Measurements from ENCODE around the gene DDX24. TPM values are rescaled to one million over a fixed set of nuclear protein-coding genes. Genes with fewer than 3 reads are reported as not detected.

Gene DDX24
- total and polyA plus RNA-seq, 5 experiments from 2014 or later = 185 to 319 (median 274) TPM

- DNase-seq = no peak
- Mint-ChIP-seq H3K27ac (no peak overlapping the region), H3K36me3 (no peaks in the 10 kb centered on the region), H3K27me3 (peaks cover 11 to 48% (median 23%) of the 10 kb centered on the region in 5 donors), H3K4me3 (no peak overlapping the region), H3K9me3 (no peaks in the 10 kb centered on the region), H3K4me1 (peaks cover 0 to 1% (median 0%) of the 10 kb centered on the region in 4 donors)
- POLR2A ChIA-PET = no interaction called here
- ATAC-seq = no peak
These were observed 32.1 kb upstream of the DDX24 start for GRCh38 chr14:94113073-94113472.

GRCh38 chr14:94112513-94113063 is 31.6 kb upstream of the DDX24 start:
- peaks cover 9 to 43% (median 23%) of the 10 kb centered on the region in 5 donors for H3K27me3 Mint-ChIP-seq
- H3K36me3 Mint-ChIP-seq = no peaks in the 10 kb centered on the region
- peak overlapping the region in 2 of 10 donors; percentile 50 to 83 for H3K27ac Mint-ChIP-seq
- peaks cover 0 to 1% (median 0%) of the 10 kb centered on the region in 4 donors for H3K4me1 Mint-ChIP-seq
- DNase-seq (no peak), ATAC-seq (no peak)
- no peak overlapping the region for H3K4me3 Mint-ChIP-seq
- POLR2A ChIA-PET = no interaction called here
- no peaks in the 10 kb centered on the region for H3K9me3 Mint-ChIP-seq

GRCh38 chr14:94111276-94112095 is 30.5 kb upstream of the DDX24 start:
- no peak overlapping the region for H3K27ac Mint-ChIP-seq
- no peak overlapping the region for H3K4me3 Mint-ChIP-seq
- POLR2A ChIA-PET = no interaction called here
- no peaks in the 10 kb centered on the region for H3K9me3 Mint-ChIP-seq
- H3K36me3 Mint-ChIP-seq = no peaks in the 10 kb centered on the region
- H3K27me3 Mint-ChIP-seq = peaks cover 3 to 32% (median 18%) of the 10 kb centered on the region in 5 donors
- peaks cover 0 to 1% (median 0%) of the 10 kb centered on the region in 4 donors for H3K4me1 Mint-ChIP-seq
- ATAC-seq (no peak), DNase-seq (no peak)

GRCh38 chr14:94110552-94111181 is 29.7 kb upstream of the DDX24 start, which contains the start of gene IFI27:
Gene IFI27, plus strand, starts transcription at chr14:94110736.
- POLR2A ChIA-PET = no interaction called here
- no peaks in the 10 kb centered on the region for H3K36me3 Mint-ChIP-seq
- peaks cover 2 to 24% (median 13%) of the 10 kb centered on the region in 5 donors for H3K27me3 Mint-ChIP-seq
- peak within 1 kb of the TSS in 1 of 10 donors; percentile 41 for H3K27ac Mint-ChIP-seq
- DNase-seq = no peak
- no peak for ATAC-seq
- H3K4me1 Mint-ChIP-seq = peaks cover 0 to 1% (median 0%) of the 10 kb centered on the region in 4 donors
- no peaks in the 10 kb centered on the region for H3K9me3 Mint-ChIP-seq
- H3K4me3 Mint-ChIP-seq = no peak within 1 kb of the TSS

- H3K27me3 Mint-ChIP-seq = peaks cover 0 to 16% (median 8%) of the 10 kb centered on the region in 5 donors
- H3K27ac Mint-ChIP-seq = no peak overlapping the region
- no peak for DNase-seq
- H3K4me1 Mint-ChIP-seq = peaks cover 0 to 1% (median 0%) of the 10 kb centered on the region in 4 donors
- POLR2A ChIA-PET = no interaction called here
- H3K36me3 Mint-ChIP-seq = no peaks in the 10 kb centered on the region
- ATAC-seq = no peak
- no peaks in the 10 kb centered on the region for H3K9me3 Mint-ChIP-seq
- no peak overlapping the region for H3K4me3 Mint-ChIP-seq
These were observed 28.9 kb upstream of the DDX24 start for GRCh38 chr14:94109915-94110250.

GRCh38 chr14:94104731-94105130 is 23.7 kb upstream of the DDX24 start:
- POLR2A ChIA-PET = no interaction called here
- no peak for DNase-seq
- H3K27ac Mint-ChIP-seq = peak overlapping the region in 1 of 10 donors; percentile 28

GRCh38 chr14:94103554-94104150 is 22.6 kb upstream of the DDX24 start:
- DNase-seq (no peak), ATAC-seq (no peak)
- Mint-ChIP-seq H3K4me3 (no peak overlapping the region), H3K27ac (peak overlapping the region in 1 of 10 donors; percentile 55), H3K27me3 (no peaks in the 10 kb centered on the region), H3K9me3 (no peaks in the 10 kb centered on the region), H3K36me3 (peaks cover 0 to 2% (median 0%) of the 10 kb centered on the region in 3 donors), H3K4me1 (peaks cover 0 to 2% (median 0%) of the 10 kb centered on the region in 4 donors)
- POLR2A ChIA-PET = no interaction called here

More at GRCh38 chr14:94104731-94105130, 23.7 kb upstream of the DDX24 start:
- ATAC-seq = no peak
- H3K9me3 Mint-ChIP-seq = no peaks in the 10 kb centered on the region
- H3K36me3 Mint-ChIP-seq = no peaks in the 10 kb centered on the region
- no peaks in the 10 kb centered on the region for H3K27me3 Mint-ChIP-seq
- H3K4me3 Mint-ChIP-seq = no peak overlapping the region
- no peaks in the 10 kb centered on the region for H3K4me1 Mint-ChIP-seq

GRCh38 chr14:94102768-94103482 is 21.9 kb upstream of the DDX24 start:
- POLR2A ChIA-PET = no interaction called here
- no peak for DNase-seq
- no peaks in the 10 kb centered on the region for H3K27me3 Mint-ChIP-seq
- no peak for ATAC-seq
- no peak overlapping the region for H3K4me3 Mint-ChIP-seq
- H3K36me3 Mint-ChIP-seq = peaks cover 0 to 2% (median 0%) of the 10 kb centered on the region in 3 donors
- peaks cover 0 to 2% (median 0%) of the 10 kb centered on the region in 4 donors for H3K4me1 Mint-ChIP-seq
- H3K27ac Mint-ChIP-seq = peak overlapping the region in 1 of 10 donors; percentile 55
- no peaks in the 10 kb centered on the region for H3K9me3 Mint-ChIP-seq

- POLR2A ChIA-PET = no interaction called here
- H3K4me1 Mint-ChIP-seq = peaks cover 0 to 5% (median 0%) of the 10 kb centered on the region in 4 donors
- H3K4me3 Mint-ChIP-seq = no peak overlapping the region
- peaks cover 0 to 5% (median 0%) of the 10 kb centered on the region in 3 donors for H3K36me3 Mint-ChIP-seq
- no peaks in the 10 kb centered on the region for H3K27me3 Mint-ChIP-seq
- DNase-seq (no peak), ATAC-seq (no peak)
- no peaks in the 10 kb centered on the region for H3K9me3 Mint-ChIP-seq
- H3K27ac Mint-ChIP-seq = no peak overlapping the region
These were observed 20.7 kb upstream of the DDX24 start for GRCh38 chr14:94101748-94102147.

GRCh38 chr14:94100847-94101246 is 19.8 kb upstream of the DDX24 start:
- Mint-ChIP-seq H3K27me3 (no peaks in the 10 kb centered on the region), H3K9me3 (no peaks in the 10 kb centered on the region), H3K4me1 (peaks cover 0 to 5% (median 0%) of the 10 kb centered on the region in 4 donors), H3K4me3 (no peak overlapping the region), H3K27ac (no peak overlapping the region), H3K36me3 (peaks cover 0 to 5% (median 0%) of the 10 kb centered on the region in 3 donors)
- DNase-seq (no peak), ATAC-seq (no peak)
- POLR2A ChIA-PET = no interaction called here

GRCh38 chr14:94099006-94099405 is 18.0 kb upstream of the DDX24 start:
- peaks cover 0 to 5% (median 0%) of the 10 kb centered on the region in 3 donors for H3K36me3 Mint-ChIP-seq
- no peak overlapping the region for H3K4me3 Mint-ChIP-seq
- ATAC-seq (no peak), DNase-seq (no peak)
- no peaks in the 10 kb centered on the region for H3K27me3 Mint-ChIP-seq
- peaks cover 0 to 7% (median 0%) of the 10 kb centered on the region in 4 donors for H3K4me1 Mint-ChIP-seq
- POLR2A ChIA-PET = no interaction called here
- no peaks in the 10 kb centered on the region for H3K9me3 Mint-ChIP-seq
- H3K27ac Mint-ChIP-seq = no peak overlapping the region

GRCh38 chr14:94098326-94098992 is 17.5 kb upstream of the DDX24 start:
- no peak overlapping the region for H3K4me3 Mint-ChIP-seq
- no peaks in the 10 kb centered on the region for H3K9me3 Mint-ChIP-seq
- H3K36me3 Mint-ChIP-seq = peaks cover 0 to 5% (median 0%) of the 10 kb centered on the region in 3 donors

More at GRCh38 chr14:94098326-94098992, 17.5 kb upstream of the DDX24 start:
- no peak for DNase-seq
- POLR2A ChIA-PET = no interaction called here
- Mint-ChIP-seq H3K27me3 (peaks cover 0 to 2% (median 0%) of the 10 kb centered on the region in 5 donors), H3K27ac (no peak overlapping the region), H3K4me1 (peaks cover 0 to 7% (median 0%) of the 10 kb centered on the region in 4 donors)
- no peak for ATAC-seq
